ENCODE data around the gene TNFSF18.
"Not testable (repeated sequence)": the region's sequence is repeated elsewhere in the genome, so short reads cannot be mapped to it uniquely, and the experiment has no call there.

Gene TNFSF18, protein sequence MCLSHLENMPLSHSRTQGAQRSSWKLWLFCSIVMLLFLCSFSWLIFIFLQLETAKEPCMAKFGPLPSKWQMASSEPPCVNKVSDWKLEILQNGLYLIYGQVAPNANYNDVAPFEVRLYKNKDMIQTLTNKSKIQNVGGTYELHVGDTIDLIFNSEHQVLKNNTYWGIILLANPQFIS

DNA sequence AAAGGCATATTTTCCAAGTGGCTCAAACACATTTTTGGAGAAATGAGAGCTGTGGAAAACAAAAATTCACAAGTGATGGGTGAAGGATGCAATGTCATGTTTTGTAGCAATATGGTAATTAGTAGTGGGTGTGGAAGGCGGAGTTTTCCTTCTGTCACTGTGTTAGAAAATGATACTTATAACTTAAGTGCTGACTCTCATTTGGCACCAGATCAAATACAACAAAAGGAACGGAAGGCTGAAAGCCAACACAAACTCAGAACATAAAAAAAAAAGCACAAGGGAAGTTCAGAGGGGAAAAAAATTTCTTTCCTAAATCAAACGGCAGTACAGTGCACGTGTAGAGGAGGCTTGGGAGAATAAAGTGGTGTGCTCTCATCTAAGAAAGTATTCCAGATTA lies at the start of gene TNFSF18:
Gene TNFSF18, minus strand, starts transcription at position 77 of the 400 bp plus-strand sequence. Its CDS starts 45 bp downstream, at position 32.
- DNase-seq (ENCODE audit: low spot score): no peak

DNA sequence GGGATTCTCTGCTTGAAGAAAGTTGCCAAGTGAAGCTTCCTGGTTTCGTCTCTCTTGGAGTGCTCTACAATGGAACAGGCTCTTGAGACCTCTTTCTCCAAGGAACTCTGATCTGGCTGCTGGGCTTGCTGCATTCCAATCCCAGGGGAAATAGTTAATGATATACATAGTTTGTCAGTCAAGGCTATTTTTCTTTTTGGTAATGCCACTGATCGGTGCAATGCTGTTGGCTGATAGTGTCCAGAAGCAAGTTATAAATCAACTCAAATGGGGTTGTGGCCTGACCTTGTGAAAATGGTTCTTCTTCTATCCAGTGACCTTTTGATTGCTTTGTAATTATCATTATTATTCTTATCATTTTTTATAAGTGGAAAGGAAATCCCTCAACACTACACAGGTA lies 48.4 kb upstream of the TNFSF18 start:
- DNase-seq (ENCODE audit: low spot score): no peak

DNA sequence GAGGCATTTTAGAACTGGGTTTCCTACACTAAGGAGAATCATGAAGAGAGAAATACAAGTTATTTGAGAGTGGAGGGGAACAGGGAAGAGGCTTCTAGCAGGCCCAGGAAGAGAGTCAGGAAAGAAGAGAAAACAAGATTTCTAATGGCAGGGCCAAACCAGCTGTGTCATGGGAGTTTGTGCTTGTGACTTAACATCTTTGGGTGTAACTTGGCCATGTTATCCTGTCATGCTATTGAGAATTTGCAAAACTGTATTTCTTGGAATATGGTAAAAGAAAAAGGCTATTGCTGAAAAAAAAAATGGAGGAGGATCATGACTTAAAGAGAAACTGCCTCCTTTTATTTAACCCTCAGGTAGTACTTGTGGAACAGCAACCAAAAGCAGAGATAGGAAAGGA lies 47.4 kb upstream of the TNFSF18 start:
- no peak for DNase-seq (ENCODE audit: low spot score)

DNA sequence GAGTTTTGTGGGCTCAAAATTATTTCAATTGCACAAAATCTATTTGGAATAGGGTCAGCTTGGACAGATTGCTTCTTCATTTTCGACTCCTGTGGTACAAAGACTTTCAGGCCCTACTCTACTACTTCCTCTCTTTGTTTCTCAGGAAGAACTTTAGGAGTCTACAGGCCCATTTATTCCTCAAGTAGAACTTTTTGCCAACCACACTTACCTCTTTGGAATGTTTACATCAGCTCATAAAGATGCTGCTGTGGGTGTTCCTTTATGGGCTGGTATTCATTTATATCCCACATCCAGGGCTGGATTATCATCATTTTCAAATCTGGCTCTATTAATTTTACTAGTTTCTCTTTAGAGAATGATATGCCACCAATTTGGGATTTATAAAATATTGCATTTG lies 46.3 kb upstream of the TNFSF18 start:
- DNase-seq (ENCODE audit: low spot score): no peak

DNA sequence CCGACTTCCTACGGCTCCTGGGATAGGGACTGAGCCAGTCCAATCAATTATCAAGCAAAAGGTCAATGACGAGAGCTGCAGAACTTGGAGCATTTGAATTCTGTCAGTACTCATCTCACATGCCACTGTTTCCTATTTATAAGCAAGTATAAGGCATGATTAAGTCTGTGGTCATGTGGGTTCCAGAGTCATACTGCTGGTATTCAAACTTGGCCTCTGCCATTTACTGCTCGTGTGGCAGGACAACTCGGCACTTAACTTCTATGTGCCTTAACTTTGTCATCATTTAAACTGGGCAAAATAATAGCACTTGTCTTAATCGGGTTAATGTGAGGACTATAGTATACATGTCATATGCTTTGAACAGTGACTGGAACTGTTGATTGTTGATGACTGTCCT lies 44.9 kb upstream of the TNFSF18 start:
- DNase-seq (ENCODE audit: low spot score): no peak

DNA sequence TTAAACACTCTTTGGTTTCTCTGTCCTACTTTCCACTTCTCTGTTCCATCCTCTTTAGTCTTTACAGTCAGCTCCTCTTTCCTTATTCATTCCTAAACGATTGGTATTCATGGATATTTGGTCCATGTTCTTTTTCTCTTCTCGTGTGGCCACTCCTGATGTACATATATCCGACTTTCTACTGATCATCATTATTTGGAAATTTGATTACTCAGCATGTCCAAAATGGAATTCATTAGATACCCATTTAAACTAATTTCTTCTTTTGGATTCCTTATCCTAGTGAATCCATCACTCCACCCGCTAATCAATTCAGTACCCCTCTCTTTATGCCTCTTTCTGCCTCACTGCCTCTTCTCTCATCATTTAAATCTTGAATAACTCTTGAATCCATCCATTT lies 43.8 kb upstream of the TNFSF18 start:
- DNase-seq (ENCODE audit: low spot score): no peak

DNA sequence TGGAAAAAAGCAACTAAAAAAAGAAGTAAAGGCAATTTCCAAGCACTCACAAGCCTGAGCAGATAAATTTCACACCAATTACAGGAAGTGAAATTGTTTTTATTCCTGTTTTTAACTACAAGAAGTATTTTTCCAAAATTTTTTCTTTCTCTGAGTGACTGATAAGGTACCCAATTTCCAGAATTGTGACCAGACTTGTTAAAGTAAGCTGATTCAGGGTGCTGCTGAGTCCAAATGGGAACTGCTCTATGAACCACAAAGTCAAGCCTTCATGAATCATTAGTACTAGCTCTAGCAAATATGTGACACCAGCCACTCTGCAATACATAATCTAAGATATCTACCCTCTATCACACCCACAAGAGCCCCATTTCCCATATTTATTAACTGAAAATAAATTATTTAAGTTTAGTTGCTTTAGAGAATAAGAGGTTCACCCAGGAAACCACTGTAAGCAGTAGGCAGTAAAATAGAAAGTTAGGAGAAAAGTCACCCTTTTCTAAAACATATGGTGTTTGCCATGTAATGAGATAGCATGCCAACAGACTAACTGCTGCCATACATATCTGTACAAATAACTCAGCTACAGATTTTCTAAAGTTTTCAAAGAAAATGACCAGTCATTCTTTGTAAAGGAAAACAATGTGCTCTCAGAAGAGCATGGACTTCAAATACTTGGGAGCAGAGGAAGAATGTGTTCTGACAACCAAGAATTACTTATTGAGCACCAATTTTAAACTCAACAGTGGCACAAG lies 43.1 kb upstream of the TNFSF18 start:
- no peak for DNase-seq (ENCODE audit: low spot score)

DNA sequence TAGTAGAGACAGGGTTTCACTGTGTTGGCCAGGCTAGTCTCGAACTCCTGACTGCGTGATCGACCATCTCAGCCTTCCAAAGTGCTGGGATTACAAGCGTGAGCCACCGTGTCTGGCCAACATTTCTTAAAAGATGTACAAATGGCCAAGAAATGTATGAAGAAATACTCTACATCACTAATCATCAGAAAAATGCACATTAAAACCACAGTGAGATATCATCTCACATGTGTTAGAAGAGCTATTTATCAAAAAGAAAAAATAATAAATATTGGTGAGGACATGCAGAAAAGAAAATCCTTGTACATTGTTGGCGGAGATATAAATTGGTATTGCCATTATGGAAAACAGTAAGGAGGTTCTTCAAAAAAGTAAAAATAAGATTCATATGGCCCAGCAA lies 33.6 kb upstream of the TNFSF18 start:
- DNase-seq (ENCODE audit: low spot score): no peak

DNA sequence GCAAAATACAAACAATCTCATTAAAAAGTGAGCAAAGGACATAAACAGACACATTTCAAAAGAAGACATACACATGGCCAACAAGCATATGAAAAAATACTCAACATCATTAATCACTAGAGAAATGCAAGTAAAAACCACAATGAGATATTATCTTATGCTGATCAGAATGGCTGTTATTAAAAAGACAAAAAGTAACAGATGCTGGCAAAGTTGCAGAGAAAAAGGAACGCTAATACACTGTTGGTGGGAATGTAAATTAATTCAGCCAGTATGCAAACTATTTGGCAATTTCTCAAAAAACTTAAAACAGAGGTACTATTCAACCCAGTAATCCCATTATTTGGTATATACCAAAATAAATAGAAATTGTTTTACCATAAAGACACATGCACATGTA lies 32.2 kb upstream of the TNFSF18 start:
- no peak for DNase-seq (ENCODE audit: low spot score)

DNA sequence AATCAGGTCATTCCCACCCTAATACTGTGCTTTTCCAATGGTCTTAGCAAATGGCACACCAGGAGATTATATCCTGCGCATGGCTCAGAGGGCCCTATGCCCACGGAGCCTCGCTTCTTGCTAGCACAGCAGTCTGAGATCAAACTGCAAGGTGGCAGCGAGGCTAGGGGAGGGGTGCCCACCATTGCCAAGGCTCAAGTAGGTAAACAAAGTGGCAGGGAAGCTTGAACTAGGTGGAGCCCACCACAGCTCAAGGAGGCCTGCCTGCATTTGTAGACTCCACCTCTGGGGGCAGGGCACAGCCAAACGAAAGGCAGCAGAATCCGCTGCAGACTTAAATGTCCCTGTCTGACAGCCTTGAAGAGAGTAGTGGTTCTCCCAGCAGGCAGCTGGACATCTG lies 23.5 kb upstream of the TNFSF18 start:
- DNase-seq (ENCODE audit: low spot score): not testable (repeated sequence)

DNA sequence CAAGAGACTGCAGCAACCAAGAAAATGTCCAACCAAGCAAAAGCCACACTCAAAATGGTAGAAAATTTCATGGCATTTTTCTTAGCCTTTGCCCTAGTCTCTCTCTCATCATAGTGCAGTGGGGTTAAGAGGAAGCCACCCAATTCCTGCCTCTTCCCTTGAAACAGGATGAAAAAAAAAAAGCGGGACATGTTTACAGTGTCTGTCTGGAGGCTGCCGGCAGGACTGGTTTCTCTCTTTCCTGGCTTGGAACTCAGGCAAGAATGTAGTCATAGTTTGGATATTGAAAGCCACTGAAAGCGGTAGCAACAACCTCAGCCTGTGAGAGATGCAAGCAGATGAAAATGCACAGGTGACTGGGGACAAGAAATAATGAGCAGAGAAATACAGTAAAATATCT lies 13.3 kb upstream of the TNFSF18 start:
- DNase-seq (ENCODE audit: low spot score): no peak

DNA sequence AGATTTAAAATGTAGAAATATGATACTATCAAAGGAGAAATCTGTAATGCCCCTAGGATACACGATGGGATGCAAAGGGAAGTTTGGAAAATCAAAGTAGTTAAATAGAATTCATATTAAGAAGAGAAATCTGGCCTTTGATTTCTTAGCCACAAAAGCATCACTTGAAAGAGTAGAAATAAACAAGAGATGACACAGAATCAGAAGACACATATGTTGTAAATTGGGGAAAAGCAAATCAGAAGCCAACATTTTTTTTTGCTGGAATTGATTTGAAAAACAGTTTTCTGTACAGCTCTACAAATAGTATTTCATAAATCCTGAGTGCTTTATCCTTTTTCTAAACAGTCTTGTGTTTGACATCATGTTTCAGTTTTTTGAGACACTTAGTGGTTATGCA lies 12.4 kb upstream of the TNFSF18 start:
- no peak for DNase-seq (ENCODE audit: low spot score)

DNA sequence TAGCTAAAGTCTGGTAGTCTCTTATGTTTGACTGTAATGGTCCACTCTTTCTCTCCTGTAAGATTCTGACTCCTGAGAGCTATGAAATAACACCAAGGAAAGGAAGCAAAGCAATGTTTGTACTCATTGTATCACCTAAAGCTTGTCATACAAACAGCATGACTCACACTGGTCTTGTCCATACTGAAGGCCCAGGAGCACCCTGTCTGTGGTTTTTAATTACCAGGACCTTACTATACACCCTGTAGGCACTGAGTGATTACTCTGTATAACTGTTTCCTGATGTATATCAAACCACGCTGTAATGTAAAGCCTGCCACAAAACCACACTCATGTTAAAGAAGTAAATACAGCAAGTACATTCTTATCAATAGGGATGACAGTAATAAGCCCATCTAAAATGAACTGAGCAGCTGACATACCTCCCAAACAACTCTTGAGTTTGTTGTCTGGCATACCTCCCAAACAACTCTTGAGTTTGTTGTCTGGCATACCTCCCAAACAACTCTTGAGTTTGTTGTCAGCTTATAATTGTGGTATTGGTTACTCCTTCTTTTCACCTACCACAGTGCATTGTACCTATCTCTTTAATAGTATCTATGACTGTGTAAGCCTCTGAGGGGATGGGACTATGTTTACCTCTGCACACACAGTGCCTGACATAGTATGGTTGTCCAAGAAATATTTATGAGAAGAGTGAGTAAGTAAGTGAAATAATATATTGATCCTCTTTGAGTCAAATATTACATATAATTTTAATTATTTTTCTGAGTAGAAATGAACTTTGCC lies 11.6 kb upstream of the TNFSF18 start:
- no peak for DNase-seq (ENCODE audit: low spot score)

DNA sequence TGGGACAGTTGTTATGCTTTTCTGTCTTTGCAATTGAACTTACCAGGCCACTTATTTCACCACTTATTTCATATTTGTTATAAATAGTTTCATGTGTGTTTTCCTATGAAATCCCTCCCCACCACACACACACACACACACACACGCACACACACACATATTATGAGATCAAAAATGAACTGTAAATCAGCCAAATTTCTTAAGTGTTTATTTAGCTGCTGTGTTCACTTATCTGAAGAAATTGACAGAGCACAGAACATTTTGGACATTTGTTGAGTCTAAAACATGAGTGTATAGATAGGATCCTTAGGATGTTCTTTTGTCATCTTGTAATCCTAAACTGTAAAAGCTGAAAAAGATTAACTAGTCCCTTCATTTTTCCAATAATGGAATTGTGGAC lies 7.8 kb upstream of the TNFSF18 start:
- DNase-seq (ENCODE audit: low spot score): no peak

DNA sequence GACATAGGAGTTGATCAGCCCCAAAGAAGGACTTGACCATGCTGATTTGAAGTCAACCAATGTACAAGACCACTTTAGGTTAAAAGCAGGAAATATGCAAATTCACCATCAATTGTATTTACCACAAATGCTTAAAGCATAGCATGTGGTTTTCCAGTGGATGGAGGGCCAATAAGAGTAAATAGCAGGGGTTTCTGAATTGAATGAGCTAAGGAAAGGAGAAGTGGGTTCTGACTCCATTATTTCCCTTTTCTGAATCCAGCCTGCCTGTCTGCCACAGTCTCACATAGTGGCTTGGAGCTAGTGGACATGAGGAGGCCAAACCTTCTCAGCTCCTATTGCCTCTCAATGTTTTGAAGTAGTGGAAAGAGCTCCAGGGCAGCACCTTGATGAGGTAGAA lies 7.2 kb upstream of the TNFSF18 start:
- DNase-seq (ENCODE audit: low spot score): no peak

DNA sequence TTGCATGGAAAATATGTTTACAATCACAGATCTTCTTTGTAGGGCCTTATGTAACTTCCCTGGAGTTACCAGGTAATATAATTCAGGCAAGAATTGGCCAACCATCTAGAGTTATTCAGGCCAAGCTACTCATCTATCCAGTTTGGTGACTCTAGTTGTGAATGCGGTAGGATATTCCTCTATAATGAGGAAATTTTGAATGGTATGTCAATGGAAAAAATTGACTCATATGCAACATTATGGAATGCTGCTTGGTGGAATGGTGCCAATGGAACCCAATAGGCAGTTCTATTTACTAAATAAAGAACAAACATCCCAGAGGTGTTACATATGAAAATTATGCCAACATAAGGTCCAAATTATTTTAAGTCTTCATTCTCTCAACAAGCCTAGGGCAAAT lies 5.6 kb upstream of the TNFSF18 start:
- DNase-seq (ENCODE audit: low spot score): no peak

DNA sequence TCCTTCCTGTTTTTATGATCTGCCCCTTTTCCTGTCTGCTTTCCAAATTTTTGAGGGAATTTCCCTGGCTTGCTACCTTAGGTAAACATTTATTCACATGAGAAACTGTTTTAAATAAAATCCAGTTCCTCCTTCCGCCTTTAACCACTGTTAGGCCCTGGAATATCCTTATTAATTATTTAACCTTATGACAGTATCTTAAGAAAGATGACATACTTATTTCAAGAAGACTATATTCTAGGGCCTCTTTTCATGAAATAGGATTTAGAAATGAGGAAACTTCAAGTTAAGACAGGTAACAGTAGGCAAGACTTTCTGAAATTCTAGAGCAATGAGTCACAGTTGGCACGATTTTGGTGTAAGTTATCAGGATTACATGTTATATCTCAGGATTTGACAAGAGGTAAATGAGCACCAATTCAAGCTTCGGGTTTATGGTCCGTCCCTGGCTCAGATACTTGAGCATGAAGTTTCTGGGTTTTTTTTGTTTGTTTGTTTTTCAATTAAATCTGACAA lies 2.0 kb upstream of the TNFSF18 start:
- no peak for DNase-seq (ENCODE audit: low spot score)

DNA sequence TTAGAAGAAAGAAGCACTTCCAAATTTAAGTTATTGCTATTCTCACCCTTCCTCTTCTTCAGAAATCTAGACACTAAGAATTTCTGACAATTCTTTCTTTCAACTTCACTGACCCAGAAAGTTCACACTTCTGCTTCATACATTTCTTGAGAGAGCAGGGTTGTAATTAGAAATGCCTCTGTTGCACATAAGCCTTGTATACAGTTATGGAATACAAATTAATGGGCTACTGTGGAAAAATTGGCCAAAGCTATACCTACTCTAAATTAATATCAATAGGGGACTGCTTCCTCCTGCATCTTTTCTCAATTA lies 1.5 kb downstream of the TNFSF18 start:
- no peak for DNase-seq (ENCODE audit: low spot score)

DNA sequence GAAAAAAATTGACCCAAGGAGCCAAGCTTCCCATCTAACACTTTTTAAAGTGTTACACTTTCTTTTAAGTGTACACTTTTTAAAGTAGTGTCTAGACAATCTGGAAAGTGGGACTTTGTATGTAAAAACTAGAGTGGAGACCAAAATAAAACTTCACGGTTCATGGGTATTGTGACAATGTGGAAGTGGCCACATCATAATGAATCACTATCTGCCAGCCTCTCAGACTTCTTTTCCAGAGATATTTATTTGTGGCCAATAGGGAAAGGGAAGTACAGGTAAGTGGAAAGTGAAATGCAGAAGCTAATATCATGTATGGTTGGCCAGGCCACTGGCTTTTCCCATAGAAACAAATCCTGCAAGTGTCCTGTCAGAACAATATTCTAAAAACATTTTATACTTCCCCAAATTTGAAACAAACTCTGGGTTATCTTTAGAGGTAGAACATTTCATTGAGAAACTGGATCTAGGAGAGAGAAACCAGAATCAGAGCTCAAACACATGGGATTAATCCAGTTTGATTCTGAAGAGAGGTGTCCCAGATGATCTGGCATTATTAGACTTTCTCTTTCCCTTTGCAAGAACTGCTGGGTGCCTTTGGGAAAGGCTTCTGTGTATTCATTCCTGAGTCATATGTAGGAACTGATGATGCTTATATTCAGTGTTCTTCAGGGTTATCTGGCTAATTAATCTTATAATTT lies 2.0 kb downstream of the TNFSF18 start:
- DNase-seq (ENCODE audit: low spot score): no peak

DNA sequence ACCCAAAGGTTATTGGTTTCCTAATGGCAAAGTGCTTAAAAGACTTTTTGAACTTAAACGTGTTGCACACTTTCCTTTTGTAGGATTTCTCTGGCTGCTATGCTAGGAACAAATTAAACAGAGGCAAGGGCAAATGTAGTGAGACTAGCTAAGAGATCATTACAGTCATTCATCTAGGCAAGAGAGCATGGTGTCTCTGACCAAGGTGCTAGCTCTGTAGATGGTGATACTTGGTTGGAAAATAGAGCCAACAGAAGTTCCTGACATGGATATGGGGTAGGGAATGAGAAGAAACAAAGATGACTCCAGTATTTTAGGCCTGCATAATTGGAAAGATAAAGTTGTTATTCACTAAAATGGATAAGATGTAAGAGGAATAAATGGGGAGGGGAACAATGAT lies 6.1 kb downstream of the TNFSF18 start:
- no peak for DNase-seq (ENCODE audit: low spot score)

DNA sequence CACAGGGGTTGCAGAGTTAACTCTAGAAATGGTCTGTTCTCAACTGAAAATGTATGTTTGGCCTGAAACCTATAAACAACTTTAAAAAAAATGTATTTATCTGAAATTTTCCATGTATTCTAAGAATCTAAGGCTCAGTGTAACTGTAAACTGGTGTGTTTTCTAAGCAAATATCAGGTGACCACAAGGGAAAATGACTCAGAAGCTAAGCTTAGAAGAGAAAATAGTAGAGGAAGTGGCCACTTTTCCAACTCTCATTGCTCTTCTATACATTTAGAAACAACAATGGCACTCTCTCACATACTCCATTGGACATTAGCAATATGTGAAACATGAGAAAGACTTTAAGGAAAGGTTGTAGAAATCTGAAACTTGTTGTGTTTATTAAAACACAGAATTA lies 7.5 kb downstream of the TNFSF18 start:
- DNase-seq (ENCODE audit: low spot score): no peak

DNA sequence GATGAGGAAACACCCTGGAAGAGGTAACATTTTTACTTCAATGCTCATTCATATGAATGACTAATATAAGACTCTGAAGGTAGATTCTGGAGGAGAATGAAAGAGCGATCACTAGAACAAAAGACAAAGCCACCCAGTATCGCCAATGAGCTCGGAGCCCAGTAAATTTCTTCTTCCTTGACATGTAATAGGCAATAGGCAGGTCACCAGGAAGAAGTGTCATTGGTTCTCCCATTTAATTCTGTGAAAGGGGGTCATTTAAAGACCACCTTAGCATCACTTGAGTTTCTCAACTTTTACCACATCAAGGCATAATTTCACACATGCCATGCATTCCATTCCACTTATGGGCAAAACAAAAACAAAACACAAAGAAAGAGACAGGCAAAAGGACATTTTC lies 7.9 kb downstream of the TNFSF18 start:
- no peak for DNase-seq (ENCODE audit: low spot score)

DNA sequence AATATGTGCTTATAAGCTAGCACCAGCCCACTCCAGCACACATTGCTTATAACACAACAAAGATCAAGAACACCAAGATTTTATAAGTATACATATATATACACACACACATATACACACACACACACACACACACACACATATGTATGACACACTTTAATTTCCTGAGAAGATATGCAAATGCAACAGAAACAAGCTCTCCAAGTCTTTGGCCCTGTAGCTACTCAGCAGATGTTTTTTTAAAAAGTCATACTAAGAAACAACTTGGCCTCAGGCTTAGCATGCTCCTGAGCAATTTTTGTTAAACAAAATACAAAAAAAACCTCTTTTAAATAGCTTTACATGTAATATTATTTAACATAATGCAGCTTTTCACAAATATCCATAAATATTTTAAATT lies 11.1 kb downstream of the TNFSF18 start:
- no peak for DNase-seq (ENCODE audit: low spot score)
